Neuron (in vitro differentiated cells): ENCODE results near the gene TMPRSS13.

Source experiments
- H2AFZ ChIP-seq: one replicate; pipeline ENCODE4 v1.6.1; 2013; ENCODE audit warnings: low read depth, mild to moderate bottlenecking, inconsistent platforms, low read length, moderate library complexity
- H3K27me3 ChIP-seq: one replicate; pipeline ENCODE4 v1.6.1; 2013; ENCODE audit warnings: low read length; ENCODE audit not compliant: insufficient read depth
- H3K36me3 ChIP-seq: one replicate; pipeline ENCODE4 v1.6.1; 2013; ENCODE audit warnings: low read length; ENCODE audit not compliant: insufficient read depth
- H3K4me1 ChIP-seq: one replicate; pipeline ENCODE4 v1.6.1; 2013; ENCODE audit warnings: low read length; ENCODE audit not compliant: insufficient read depth
- H3K4me3 ChIP-seq: 2 replicates; pipeline ENCODE4 v1.5.1; 2013; ENCODE audit warnings: mild to moderate bottlenecking, low read length, moderate library complexity
- H3K9me3 ChIP-seq: one replicate; pipeline ENCODE4 v1.6.1; 2013; ENCODE audit warnings: low read length

The TMPRSS13 gene

DNA sequence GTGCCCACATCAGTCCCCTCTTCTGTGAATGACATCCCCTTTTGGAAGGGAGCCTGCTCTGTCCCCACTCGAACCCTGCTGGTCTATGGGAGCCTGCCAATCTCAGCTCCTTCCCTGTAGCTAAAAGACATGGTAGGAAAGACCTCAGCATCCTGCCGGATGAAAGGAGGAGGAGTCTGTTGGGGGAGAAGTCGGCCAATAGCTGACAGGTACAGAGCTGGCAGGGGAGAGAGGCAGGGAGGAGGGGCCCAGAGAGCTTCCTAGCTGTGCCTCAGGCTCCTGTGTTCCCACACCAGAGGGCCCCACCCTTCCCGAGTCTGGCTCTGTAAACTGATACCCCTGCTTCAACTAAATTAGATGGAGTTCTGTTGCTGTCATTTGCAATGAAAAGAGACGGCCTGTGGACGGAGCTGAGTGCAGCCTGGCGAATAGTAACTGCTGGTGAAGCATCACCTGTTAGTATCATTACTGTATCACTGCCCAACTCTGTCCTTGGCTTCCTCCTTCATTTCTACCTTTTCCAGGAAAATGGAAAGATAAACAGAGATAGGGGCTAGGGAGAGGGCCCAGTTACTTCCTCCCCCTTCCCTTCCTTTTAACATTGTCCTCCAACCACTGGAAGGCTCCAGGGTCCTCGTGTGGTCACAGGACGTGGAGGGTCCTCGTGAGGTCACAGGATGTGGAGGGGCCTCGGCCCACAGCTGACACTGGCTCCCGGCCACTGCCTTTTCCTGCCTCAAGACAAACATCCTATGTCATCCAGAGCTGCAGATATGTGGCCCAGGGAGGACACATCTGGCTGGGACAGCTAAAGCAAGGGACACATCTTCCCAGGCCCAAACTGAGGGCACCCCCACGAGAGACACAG, 67.8 kb downstream of the TMPRSS13 start:
- Histone ChIP-seq H2AFZ (no peak overlapping the region), H3K9me3 (no peaks in the 10 kb centered on the region), H3K27me3 (no peaks in the 10 kb centered on the region), H3K36me3 (no peaks in the 10 kb centered on the region), H3K4me1 (peaks cover 11% of the 10 kb centered on the region), H3K4me3 (no peak overlapping the region)

DNA sequence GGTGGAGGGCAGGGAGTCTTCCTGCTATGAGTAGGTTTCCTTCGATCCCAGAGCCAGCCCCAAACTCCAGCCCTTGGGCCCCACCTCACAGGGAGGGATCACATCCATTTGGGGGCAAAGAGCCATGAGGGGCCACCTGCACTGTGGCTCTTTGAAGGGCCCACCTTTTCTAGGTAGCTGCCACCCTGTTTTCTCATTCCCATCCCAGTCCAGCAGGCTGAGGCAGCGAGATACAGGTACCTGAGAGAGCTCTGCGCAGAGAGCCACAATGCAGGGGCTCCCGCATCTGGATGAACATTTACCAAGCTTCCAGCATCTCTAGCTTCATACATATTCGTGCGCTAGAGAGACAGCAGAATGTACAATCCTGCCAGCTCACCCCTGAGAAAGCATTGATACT, 69.1 kb downstream of the TMPRSS13 start:
- Histone ChIP-seq H3K4me3 (no peak overlapping the region), H3K27me3 (no peaks in the 10 kb centered on the region), H3K9me3 (no peaks in the 10 kb centered on the region), H2AFZ (no peak overlapping the region), H3K36me3 (no peaks in the 10 kb centered on the region), H3K4me1 (peaks cover 11% of the 10 kb centered on the region)

DNA sequence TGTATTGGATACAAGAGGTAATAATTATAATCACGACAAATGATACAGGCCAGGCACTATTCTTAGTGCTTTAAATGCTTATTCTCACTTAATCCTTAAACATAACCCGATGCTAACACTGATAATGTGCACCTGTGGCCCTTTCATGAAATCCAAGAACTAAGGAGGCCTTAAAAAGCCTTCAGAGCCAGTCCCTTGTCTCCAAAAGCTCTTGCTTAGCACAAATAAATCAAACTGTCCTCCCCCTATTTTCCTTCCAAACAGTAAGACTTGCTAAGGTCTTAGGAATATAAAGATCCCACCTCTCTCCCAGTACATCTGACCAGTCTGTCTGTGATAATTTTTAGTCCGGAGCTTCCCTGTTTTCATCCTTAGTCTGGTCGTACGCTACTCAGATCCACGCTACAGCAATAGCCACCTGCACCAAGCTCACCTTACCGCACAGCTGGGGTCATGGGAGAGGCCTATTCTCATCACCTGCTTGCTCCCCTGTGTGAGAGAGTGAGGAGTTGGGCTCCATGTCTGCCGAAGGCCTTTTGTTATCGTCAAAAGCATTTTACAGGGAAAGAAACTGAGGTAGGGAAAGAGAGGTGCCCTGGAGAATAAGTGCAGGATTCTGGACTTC, 69.6 kb downstream of the TMPRSS13 start:
- Histone ChIP-seq H3K4me3 (no peak overlapping the region), H3K4me1 (peaks cover 11% of the 10 kb centered on the region), H3K36me3 (no peaks in the 10 kb centered on the region), H2AFZ (no peak overlapping the region), H3K9me3 (no peaks in the 10 kb centered on the region), H3K27me3 (no peaks in the 10 kb centered on the region)

DNA sequence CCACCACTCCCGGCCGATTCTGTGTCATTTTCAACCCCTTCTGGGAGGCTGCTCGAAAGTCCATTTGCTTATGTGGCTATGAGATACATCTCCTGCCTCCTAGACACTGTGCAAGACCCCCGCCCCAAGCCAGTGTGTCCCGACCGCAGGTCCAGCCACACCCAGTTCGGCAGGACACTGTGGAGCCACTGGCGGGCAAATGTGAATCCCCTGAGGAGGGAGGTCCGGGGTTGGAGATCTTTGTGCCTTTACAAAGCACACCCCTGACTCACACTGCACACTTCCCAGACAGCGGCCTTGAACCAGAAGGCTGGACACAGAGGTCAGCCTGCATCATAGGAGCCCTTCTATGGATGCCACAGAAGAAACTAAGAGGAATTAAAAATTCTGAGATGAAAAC, 70.1 kb downstream of the TMPRSS13 start:
- no peaks in the 10 kb centered on the region for H3K27me3 ChIP-seq
- H3K36me3 ChIP-seq = no peaks in the 10 kb centered on the region
- no peak overlapping the region for H2AFZ ChIP-seq
- H3K9me3 ChIP-seq = peaks cover 2% of the 10 kb centered on the region
- peaks cover 11% of the 10 kb centered on the region for H3K4me1 ChIP-seq
- H3K4me3 ChIP-seq = no peak overlapping the region

DNA sequence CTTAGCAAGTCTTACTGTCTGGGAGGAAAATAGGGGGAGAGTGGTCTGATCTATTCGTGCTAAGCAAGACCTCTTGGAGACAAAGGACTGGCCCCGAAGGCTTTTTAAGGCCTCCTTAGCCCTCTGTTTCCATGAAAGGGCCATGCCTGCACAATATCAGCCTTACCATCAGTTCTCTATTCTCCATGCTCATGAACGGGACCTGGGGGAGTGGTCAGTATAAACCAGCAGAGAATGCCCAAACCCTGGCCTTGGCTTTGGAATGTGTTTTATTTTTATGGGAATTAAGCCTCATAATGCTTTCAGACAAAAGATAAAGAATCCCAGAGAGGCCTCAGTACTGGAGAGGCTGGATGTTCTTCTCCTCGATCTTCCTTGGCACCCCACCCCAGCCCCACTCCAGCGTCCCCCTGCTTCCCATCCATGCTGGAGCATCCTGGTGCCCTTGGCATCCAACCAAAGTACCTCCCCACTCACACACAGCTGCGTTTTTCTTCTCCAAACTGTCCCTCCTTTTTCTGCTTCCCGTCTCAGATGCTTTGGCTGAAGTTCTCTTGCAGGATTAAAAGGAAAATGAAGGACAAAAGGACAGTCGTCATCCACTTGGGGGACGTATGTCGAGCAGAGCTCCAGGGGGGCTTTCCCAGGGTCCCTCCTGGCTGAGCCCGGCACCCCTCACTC, 71.3 kb downstream of the TMPRSS13 start:
- Histone ChIP-seq H3K4me3 (no peak overlapping the region), H3K9me3 (peaks cover 3% of the 10 kb centered on the region), H3K27me3 (no peaks in the 10 kb centered on the region), H3K36me3 (no peaks in the 10 kb centered on the region), H2AFZ (no peak overlapping the region), H3K4me1 (peaks cover 11% of the 10 kb centered on the region)

DNA sequence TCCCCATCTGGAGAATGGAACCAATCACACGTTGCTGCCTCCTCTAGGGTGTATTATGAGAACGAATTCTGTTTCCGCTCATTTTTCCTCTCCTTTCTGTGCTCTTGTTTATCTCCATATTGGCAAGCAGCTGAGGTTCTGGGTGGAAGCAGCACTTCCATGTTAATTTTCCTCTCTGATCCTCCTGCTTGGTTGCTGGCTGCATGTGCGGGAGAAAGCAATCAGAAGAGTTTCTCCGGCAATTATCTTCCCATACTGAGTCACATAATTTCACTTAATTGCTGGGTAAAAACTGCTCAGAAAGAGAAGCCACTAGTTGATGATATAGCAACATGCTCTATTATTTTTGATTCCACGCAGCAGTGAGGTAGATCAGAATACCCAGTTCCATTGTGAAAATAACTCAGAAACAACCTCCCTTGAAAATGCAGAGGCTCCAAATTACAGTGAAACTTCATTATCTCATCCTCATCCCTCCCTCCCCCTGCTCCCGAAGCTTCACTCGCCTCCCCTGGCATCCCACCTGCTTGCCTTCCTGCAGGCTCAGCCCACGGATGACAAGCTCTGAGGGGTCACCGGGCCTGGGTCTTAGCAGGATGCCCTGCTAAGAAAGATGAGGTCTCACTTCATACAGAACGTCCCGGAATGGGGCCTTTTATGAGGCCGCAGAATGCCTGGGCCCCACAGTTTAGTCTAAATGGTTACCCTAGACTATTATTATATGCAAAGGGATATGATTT, 73.1 kb downstream of the TMPRSS13 start:
- H3K9me3 ChIP-seq = peaks cover 9% of the 10 kb centered on the region
- H3K4me1 ChIP-seq = peaks cover 2% of the 10 kb centered on the region
- no peak overlapping the region for H3K4me3 ChIP-seq

DNA sequence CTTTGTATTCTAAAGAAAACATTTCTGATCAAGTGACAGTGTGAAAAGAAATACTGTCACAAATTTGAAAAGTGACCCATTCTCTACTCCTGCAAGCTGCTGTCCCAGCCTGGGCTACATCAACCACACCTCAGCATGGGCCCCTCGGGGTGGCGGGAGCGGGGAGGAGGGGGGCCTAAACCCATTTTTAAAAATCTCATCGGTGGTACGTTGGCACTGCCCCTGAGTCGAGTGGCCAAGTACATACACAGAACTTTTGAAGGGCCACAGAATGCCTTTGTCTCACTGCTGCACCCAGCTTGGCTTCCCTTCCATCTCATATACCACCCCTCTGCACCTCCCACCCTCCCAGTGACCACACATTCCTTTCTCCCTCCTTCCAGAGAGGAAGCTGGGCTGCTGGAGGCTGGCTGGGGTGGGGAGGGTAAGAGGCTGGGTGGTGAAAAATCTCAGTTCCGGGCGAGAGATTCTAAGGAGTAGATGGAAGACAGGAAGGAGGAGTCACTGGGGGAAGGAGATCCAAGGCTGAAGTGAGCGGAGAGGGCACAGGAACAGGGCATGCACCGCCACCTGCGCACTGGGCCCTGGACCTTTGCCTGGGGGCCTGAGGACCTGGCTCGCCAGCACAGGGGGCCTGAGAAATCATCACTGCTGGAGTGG, 73.9 kb downstream of the TMPRSS13 start:
- H3K4me3 ChIP-seq = no peak overlapping the region
- H3K9me3 ChIP-seq = peaks cover 9% of the 10 kb centered on the region
- H3K36me3 ChIP-seq = no peaks in the 10 kb centered on the region
- no peaks in the 10 kb centered on the region for H3K4me1 ChIP-seq
- no peak overlapping the region for H2AFZ ChIP-seq
- H3K27me3 ChIP-seq = no peaks in the 10 kb centered on the region

More for the DNA sequence above, 73.1 kb downstream of the TMPRSS13 start:
- Histone ChIP-seq H3K36me3 (no peaks in the 10 kb centered on the region), H2AFZ (no peak overlapping the region), H3K27me3 (no peaks in the 10 kb centered on the region)

DNA sequence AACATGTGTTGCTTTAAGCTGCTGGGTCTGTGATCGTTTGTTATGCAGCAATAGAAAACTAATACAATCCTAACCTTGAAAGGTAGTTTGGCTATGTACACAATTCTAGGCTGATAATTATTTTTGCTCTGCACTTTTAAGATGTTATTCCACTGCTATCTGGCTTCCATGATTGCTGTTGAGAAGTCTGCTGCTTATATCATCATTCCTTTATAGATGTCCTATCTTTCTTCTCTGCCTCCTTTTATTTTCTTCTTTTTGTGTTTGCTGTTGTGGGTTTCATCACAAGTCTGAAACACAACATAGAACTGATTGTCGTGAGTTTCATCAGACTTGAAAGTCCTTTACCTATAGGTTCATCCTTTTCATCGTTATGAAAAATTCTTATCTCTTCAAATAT, 76.9 kb downstream of the TMPRSS13 start:
- Histone ChIP-seq H3K4me1 (no peaks in the 10 kb centered on the region), H3K36me3 (no peaks in the 10 kb centered on the region), H3K9me3 (peaks cover 9% of the 10 kb centered on the region), H3K27me3 (no peaks in the 10 kb centered on the region), H2AFZ (no peak overlapping the region), H3K4me3 (no peak overlapping the region)

DNA sequence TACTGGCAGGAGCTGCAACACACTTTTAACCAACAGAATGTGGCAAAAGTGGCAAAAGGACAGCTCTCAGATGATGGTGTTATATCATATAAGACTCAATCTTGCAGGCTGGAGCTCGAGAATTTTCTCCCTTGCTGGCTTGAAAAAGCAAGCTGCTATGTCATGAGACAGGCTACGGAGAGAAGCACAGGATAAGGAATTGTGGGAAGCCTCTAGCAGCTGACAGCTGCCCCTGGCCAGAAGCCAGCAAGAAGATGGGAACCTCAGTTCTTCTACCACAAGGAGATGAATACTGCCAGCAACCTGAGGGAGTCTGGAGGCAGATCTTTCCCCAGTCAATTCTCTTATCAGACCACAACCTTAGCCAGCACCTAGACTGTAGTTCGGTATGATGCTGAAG, 77.3 kb downstream of the TMPRSS13 start:
- Histone ChIP-seq H3K4me3 (no peak overlapping the region), H3K27me3 (no peaks in the 10 kb centered on the region), H3K36me3 (no peaks in the 10 kb centered on the region), H3K4me1 (no peaks in the 10 kb centered on the region), H2AFZ (no peak overlapping the region), H3K9me3 (peaks cover 9% of the 10 kb centered on the region)

DNA sequence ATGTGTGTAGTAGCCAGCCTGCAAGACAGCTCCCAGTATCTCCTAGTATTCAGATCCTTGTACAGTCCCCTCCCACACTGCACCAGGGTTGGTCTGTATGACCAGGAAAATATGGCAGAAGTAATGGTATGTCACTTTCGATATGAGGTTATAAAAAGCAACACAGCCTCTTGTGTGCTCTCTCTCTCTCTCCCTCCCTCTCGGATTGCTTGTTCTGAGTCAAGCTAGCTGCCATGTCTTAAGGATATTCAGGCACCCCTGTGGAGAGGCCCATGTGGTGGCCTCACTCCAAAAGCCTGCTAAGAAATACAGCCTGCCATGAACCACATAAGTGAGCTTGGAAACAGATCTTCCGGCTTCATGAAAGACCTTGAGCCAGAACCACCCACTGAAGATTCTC, 78.1 kb downstream of the TMPRSS13 start:
- H3K4me1 ChIP-seq = no peaks in the 10 kb centered on the region

More for the DNA sequence above, 78.1 kb downstream of the TMPRSS13 start:
- Histone ChIP-seq H3K36me3 (no peaks in the 10 kb centered on the region), H2AFZ (no peak overlapping the region), H3K27me3 (no peaks in the 10 kb centered on the region), H3K4me3 (no peak overlapping the region), H3K9me3 (peaks cover 9% of the 10 kb centered on the region)
